Erythroblast (primary cell): Measurements from ENCODE around the gene KRTAP21-3.

ENCODE experiments used
- GATA1 ChIP-seq: IDR thresholded peaks from 2 replicates; pipeline ENCODE4 v1.6.1; 2011; ENCODE audit warnings: low read depth, mild to moderate bottlenecking, control low read depth, low read length, moderate library complexity
- POLR2A ChIP-seq: IDR thresholded peaks from 2 replicates; pipeline ENCODE4 v1.6.1; 2011; ENCODE audit warnings: mild to moderate bottlenecking, low read length

DNA sequence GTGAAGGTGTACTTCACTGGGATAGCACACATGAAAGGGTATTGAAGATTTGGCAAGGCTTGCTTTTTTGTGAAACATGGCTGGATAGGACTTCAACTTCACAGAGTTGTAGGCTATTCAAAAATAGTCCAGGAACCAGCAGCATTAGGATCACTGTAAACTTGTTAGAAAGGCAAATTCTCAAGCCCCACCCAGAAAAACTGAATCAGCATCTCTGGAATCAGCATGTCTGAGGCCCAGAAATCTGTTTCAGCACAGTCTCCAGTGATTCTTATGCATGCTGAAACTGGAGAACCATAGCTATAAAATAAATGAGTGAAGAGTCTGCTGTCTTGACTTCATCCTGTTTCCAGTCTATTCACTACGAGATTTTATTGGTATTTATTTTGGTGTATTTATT lies 8.1 kb upstream of the KRTAP21-3 start:
- TF ChIP-seq POLR2A (no peak), GATA1 (no peak)
